NCI-H1694 treated with DMSO at 0.1 percent for 48 hours (cell line): Measurements from ENCODE around the gene RAB18.
"Not testable (repeated sequence)": the region's sequence is repeated elsewhere in the genome, so short reads cannot be mapped to it uniquely, and the experiment has no call there.

Source experiments
- DNase-seq: peaks from one replicate; lab custom pipeline; 2025; lab: John Stamatoyannopoulos, UW

RAB18 gene

DNA sequence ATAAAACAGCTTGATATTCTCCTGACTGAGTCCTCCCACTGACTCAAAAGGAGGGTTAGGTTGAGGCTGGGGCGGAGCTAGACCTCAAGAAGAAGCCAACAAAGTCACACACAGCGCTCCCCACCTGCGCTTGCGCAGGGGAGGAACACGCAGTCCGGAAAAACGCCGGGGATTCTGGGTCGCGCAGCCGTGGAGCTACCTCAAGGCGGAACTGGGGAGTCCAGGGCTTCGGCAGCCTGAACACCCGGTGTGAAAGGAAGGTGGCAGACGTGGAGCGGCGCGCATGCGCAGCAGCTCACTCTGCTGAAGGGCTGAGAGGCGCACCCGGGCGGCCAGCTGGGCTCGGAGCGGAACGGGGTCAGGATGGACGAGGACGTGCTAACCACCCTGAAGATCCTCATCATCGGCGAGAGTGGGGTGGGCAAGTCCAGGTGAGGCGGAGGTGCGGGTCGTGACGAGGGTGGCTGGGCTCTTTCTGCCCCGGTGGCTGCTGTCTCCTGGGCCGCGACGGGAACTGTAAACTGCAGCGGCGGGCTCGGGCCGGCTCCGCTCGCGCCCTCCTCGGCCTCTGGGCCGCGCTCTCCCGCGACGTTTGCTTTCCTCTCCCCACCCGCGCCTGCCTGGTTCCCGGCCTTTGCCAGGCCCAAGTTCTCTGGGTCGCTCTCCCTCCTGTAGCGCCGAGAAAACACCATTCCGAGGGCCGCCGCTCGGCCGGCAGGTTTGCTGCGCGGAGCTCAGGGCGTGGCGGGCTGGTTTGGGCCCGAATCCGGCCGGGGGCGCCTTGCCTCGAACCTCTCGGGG lies at the start of gene RAB18:
Gene RAB18 (plus strand): TSS at position 298 of the 801 bp plus-strand sequence. CDS start 66 bp downstream, at position 364.
- DNase-seq = peak; percentile 90

DNA sequence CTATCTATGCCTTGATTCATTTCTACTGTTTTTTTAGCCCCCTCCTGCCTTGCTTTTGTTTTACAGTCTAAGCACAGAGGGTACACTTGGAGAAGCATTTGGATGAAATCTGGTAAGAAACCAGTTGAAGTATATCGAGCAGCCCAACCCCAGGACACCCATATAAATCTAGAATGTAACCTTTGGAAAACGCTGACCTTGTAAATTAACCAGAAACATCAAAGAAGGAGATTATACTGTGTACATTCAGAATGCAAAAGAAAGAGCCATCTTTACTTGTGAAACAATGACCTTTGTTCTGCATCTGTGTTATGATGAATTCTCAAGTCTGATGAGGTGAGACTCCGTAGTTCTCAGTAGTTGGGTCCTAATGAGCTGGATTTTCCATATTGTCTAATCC lies 49.3 kb upstream of the RAB18 start:
- no peak for DNase-seq

DNA sequence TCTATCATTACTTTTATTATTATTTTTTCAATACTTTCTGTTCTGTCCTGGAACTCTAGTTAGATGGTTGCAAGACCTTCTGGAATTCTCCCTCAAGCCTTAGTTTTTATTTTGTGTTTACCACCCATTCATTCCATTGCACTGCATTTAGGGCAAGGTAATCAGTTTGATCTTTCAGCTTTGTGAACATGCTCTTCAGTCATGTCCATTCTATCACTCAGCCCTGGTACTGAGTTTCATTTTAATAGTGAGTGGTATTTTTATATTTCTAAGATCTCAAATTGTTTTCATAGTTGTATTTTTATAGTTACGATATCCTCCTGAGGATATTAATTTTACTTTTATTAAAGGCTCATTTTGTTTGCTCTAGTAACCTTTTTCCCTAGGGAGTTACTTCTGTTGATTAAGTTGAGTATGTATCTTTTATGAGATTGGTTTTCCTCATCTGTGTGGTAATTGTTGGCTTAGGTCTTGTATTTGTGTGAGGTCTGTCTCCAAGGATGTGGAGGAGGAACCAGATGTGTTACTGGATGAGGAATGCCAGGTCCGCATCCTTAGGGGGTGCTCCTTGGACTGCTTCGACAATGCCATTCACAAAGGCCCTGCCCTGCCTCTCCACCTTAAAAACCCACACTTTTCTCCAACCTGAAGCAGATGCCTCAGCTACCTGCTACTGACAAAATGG lies 46.7 kb upstream of the RAB18 start:
- peak; percentile 18 for DNase-seq

DNA sequence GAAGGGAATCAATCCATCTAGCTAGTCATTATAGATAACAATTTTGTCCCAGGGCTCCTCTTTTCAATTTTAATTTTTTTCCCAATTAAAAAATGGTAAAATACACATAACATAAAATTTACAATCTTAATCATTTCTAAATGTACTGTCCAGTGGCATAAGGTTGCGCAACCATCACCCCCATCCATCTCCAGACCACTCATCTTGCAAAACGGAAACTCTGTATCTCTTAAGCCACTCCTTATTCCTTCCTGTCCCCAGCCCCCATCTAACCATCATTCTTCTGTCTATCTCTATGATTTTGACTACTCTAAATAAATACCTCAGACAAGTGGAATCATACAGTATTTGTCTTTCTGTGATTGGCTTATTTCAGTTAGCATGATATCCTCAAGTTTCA lies 46.1 kb upstream of the RAB18 start:
- no peak for DNase-seq

DNA sequence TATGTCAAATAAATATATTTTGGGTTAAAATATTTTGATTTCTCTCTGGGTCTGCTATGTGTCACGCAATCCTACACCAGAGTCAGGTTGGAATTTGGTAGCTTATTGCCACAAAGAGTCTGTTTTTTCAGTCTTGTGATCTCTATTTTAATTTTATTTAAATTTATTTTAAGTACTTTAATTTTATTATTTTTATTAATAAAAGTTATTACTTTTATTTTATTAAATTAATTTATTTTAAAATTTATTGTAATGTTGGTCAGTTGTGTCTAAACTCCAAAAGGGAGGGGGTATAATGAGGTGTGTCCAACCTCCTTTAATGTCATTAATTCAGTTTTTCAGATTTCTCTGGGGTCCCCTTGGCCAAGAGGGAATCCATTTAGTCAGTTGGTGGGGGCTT lies 42.8 kb upstream of the RAB18 start:
- no peak for DNase-seq

DNA sequence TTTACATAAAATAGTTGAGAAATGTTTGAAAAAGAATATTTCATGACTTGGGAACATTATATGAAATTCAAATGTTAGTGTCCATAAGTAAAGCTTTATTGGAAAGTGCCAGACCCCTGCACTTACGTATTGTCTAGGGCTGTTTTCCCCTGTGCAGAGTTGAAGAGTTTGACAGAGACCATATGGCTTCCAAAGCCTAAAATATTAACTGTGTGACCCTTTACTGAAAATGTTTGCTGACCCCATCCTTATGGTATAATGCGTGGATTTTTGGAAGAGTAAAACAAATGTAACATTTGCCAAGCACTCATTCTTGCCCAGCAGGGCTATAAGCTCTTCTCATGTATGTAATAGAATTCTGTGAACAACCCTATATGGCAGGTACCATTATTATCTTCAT lies 40.1 kb upstream of the RAB18 start:
- DNase-seq = no peak

DNA sequence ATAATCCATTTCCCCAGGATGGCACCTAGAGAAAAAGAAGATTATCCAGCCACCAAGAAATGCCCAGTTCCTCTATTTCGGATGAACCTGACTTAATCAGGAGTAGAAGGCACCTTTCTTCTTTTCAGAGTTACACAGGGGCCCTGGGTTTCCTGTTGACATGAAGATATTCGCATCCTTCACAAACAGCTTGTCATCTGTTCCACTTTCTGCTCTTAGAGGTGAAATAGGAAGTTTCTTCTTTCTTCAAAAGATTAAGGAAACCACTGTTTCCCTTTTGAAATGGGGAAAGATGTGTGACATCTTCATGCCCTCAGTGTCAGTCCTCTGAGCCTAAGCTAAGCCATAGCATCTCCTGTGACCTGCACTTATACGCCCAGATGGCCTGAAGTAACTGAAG lies 39.1 kb upstream of the RAB18 start:
- no peak for DNase-seq

DNA sequence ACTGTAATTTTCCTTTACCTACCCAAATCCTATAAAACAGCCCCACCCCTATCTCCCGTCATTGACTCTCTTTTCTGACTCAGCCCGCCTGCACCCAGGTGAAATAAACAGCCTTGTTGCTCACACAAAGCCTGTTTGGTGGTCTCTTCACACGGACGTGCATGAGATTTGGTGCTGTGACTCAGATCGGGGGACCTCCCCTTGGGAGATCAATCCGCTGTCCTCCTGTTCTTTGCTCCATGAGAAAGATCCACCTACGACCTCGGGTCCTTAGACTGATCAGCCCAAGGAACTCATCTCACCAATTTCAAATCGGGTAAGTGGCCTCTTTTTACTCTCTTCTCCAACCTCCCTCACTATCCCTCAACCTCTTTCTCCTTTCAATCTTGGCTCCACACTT lies 38.5 kb upstream of the RAB18 start:
- not testable (repeated sequence) for DNase-seq

DNA sequence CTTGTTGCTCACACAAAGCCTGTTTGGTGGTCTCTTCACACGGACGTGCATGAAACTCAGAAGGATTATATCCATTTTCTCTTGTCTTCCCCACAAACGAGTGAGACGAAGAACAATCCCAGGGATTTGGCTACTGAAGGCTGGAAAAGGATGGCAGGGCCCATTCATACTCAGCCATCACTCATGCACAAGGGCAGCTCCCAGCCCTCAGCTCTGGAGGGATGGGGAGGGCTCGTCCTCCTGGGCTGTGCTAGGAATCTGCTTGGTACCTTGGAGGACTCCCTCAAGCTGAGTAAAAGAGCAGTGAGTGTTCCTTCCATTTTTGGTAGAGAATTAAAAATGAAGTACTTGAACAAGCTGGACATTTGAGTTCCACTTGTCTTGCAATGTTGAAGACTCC lies 33.2 kb upstream of the RAB18 start:
- no peak for DNase-seq

DNA sequence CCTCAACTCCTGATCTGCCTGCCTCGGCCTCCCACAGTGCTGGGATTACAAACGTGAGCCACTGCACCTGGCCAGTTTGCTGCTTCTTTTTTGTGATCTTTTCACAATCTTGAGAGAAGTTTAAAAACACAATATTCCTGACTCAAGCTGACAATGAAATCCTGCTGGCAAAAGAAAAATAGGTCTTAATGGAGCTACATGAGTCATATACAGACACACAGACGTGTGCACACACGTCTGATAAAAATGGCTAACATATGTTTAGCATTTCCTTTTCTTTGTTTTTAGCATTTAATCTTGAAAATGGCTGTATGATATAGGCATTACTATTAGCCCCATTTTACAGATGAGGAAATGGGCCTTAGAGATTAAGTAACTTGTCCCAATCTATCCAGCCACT lies 29.4 kb upstream of the RAB18 start:
- no peak for DNase-seq

DNA sequence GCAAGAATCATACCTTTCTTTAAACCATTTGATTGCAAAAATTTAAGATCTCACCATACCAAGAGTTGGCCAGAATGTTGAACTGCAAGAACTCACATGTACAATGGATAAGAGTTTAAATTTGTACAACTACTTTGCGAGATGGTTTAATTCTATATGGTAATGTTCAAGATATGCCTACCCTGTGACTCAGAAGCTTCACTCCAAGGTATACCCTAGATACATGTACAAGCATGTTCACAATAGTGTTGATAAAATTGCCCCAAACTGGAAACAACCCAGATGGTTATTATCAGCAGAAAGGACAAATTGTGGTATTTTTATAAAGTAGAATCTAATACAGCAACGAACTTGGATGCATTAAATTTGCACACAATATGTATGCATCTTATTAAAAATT lies 25.1 kb upstream of the RAB18 start:
- DNase-seq = no peak

DNA sequence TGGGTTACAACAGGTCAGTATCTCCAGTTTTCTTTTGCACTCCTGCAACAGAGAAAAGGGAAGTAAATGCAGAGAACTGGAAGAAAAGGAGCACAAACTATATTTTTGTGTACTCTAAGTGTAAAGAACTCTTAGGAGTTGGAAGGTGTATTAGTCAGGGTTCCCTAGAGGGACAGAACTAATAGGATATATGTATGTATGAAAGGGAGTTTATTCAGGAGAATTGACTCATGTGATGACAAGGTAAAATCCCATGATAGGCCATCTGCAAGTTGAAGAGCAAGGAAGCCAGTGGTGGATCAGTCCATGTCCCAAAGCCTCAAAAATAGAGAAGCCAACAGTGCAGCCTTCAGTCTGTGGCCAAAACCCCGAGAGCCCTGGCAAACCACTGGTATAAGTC lies 22.6 kb upstream of the RAB18 start:
- DNase-seq = no peak

DNA sequence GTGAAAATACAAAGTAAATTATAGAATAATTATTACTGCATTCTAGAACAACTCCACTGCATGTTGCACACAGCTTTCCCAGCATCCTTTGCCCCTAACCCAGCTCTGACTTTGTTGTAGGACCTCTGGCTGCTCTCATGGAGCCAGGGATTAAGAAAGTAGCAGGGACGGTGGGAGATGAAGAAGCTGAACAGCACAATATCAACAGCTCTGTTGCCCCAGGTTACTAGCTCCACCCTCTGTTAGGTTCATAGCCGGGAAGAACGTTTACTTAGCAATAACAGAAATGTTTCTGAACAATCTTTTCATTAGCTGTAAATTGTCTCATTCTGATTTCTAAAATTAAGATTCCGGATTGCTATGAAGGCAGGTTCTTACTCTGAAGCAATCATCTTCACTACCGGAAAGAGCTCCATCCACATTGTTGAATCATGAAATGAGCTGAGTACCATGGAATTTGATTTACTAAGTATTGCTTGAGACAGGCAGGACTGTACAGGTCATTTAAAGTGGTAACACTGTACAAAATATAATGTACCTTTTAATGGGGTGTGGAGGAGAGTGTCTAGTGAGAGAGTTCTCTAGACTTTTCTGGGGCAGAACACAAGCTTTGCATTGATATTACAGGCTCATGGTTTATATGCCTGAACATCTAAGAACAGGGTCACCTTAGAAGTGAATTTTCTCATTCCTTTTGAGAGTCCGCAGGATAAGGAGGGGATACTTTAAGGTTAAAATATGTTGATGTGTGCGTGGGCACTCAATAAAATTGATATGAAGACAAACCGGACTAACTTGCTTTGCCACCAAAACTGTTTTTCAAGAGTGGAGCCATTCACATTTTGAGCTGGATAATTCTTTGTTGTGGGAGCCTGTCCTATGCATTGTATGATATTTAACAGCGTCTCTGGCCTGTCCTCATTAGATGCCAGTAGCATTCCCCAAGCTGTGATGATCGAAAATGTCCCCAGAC lies 20.8 kb upstream of the RAB18 start:
- DNase-seq = no peak

DNA sequence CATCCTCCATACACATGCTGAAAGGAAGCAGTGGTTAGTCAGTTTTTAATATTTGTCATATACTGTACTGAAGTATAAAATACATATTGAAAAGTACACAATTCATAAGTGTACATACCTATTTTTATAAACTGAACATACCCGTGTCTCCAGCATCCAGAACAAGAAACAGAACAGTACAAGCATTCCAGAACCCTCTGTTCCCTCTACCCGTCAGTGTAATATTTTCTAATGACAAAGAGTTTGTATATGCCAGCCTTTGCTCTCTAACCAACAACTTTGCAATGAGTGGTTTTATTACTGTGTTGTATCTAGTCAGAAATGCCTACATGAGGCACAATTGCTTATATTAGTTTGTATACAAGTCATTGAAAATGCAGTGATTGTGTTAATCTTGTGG lies 18.7 kb upstream of the RAB18 start:
- DNase-seq = no peak

DNA sequence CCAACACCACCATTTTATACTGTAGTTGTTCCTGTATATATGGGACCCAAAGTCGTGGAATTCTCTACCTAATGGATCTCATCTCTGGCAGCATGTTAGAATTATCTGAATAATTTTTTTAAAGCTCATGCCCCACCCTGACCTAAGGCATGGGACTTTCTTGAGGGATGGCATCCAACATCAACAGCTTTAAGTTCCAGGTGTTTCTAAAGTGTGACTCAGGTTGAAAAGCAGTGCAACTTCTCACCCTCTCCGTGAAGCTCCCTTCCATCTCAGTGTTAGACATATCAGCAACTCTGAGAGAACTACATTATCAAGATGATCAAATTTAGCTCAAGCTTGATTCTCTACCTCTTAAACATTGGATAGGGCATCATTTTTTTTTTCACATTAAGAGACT lies 18.1 kb upstream of the RAB18 start:
- DNase-seq = no peak

DNA sequence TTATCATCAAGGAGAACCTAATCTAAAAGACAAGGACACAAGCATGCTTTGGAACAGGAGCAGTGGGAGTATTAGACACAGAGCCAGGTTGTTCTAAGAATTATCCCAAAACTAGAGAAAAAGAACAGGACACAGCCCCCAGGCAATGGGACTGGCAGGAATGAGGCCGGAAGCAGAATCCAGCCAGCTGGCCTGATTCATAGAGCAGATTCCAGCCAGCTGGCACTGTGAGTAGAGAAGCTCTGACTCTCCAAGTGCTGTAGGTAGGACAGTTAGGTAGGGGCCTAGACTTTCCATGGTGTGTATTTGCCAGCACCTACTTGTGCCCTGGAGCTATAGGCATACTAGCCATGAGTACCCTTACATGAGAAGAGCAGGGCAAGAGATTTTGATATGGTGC lies 13.3 kb upstream of the RAB18 start:
- no peak for DNase-seq

DNA sequence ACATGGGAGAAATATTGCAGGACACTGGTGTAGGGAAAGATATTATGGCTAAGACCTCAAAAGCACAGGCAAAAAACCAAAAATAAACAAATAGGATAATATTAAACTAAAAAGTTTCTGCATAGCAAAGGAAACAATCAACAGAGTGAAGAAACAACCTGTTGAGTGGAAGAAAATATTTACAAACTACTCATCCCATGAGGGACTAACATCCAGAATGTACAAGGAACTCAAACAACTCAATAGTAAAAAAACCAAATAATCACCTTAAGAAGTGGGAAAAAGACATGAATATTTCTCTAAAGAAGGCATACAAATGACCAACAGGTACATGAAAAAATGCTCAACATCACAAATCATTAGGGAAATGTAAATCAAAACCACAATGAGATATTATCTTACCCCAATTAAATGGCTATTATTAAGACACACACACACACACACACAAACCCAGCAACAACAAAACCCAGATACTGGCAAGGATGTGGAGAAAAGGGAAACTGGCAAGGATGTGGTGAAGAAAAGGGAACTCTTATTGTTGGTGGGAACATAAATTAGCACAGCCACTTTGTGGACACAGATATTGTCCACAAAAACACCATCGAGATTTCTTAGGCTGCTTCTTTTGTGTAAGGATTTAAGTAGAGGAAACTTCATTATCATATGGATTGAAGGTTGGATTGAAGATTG lies 9.8 kb upstream of the RAB18 start:
- no peak for DNase-seq

DNA sequence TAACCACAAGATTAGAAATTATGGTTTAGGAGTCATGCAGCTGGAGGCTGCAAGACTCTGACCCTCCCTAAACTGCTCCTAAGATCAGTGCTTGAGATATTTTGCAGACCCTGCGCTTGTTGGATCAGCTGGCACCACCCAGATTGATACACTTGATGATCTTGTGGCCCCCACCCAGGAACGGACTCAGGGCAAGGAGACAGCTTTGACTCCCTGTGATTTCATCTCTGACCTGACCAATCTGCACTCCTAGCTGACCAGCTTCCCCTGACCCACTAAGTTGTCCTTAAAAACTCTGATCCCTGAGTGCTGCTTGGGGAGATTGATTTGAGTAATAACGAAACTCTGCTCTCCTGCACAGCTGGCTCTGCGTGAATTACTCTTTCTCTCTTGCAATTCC lies 8.0 kb upstream of the RAB18 start:
- no peak for DNase-seq

DNA sequence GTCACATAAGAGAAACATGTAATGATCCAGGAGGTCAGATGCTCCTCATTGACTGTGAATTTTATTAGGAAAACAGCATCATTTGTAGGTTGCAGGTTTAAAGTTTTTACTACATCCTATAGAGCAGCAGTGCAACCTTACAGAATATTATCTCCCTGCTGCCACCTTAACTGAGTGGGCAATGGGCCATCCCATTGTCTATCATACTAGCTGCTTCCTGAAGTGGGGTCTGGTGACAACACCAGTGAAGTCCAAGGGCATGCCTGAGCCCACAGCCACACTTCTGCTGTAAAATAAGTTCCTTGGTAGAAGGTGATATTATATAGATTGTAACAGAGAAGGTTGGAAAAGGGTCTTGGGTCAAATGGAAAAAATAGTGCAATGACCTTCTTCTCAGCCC lies 4.0 kb upstream of the RAB18 start:
- DNase-seq = no peak

DNA sequence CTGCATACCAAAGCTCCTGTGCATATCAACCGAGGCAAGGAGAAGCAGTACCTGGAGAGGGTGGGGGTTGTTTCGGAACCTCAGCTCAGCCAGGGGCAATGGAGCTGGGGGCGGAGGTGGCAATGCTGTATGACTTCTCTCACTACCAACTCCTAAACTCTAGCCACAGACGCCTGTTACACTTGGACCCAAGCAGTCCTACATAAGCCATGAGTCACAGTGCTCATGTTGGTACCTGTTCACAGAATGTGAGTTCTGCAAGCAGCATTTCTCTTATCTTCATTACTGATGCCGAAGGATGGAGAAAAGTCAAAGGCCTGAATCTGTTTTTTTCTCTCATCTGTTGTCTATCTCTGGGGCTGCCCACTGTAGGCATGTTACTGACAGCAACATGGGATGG lies 3.2 kb upstream of the RAB18 start:
- no peak for DNase-seq

DNA sequence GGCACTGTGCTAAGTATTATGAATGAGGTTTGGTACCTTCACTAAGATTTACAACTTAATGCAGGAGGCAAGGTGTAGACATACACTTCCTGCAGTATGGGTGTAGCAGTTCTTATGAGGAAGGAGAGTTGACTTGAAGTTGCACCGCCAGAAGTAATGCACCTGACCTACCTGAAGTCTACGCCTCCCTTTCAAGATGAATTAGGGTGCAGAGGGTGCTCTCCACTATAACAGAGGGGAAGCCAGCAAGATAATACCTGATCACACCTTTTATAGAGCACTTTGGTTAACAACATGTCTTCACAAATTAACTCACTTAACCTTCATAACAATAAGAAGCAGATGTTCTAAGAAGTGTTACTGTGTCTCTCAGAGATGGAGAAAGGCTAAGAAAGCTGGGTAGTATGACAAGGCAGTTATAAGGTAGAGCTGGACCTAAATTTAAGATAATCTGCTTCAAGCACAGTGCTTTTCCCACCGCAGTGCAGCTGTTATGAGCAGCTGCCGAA lies 552 bp upstream of the RAB18 start:
- DNase-seq = no peak
